ENCODE data around the gene CACNA1F.

Gene CACNA1F

GRCh38 chrX:49230500-49231232 lies 2.5 kb downstream of the CACNA1F start:
- peak; percentile 11 for DNase-seq (ENCODE audit: low read depth, low spot score)

- no peak for DNase-seq (ENCODE audit: low read depth, low spot score)
These were observed 5.0 kb downstream of the CACNA1F start for GRCh38 chrX:49228185-49228584.

- DNase-seq (ENCODE audit: low read depth, low spot score) = no peak
These were observed 5.4 kb downstream of the CACNA1F start for GRCh38 chrX:49227726-49228125.

DNA sequence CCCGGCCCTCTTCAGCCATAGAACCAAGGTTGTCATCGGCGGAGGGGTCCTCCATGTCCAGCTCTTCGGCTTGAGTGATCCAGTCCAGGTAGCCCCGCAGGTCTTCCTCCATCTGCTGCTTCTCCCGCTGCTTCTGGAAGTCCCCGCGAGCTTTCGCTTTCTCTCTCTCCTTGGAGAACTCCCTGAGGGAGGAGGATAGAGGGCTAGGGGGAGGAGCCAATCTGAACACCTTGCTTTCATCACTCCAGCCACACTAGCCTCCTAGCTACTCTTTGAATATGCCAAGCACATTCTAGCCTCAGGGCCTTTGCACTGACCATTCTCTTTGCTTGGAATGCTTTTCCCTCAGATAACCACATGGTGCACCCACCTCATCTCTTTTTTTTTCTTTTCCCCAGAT lies 6.2 kb downstream of the CACNA1F start:
- no peak for DNase-seq (ENCODE audit: low read depth, low spot score)

GRCh38 chrX:49225858-49226257 lies 7.3 kb downstream of the CACNA1F start:
- no peak for DNase-seq (ENCODE audit: low read depth, low spot score)

DNA sequence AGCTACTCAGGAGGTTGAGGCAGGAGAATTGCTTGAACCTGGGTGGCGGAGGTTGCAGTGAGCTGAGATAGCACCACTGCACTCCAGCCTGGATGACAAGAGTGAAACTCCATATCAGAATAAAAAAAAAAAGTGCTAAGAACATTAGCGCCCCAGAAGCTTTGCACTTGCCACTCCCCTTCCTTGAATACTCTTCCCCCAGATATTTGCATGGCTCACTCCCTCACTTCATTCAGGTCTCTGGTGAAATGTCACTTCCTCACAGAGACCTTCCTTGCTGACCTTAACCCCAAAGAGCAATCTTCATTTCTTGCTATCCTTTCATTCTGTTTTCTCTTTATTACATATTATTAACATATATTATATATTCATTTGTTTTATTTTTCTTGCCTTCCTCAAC lies 11.3 kb downstream of the CACNA1F start:
- DNase-seq (ENCODE audit: low read depth, low spot score) = no peak

DNA sequence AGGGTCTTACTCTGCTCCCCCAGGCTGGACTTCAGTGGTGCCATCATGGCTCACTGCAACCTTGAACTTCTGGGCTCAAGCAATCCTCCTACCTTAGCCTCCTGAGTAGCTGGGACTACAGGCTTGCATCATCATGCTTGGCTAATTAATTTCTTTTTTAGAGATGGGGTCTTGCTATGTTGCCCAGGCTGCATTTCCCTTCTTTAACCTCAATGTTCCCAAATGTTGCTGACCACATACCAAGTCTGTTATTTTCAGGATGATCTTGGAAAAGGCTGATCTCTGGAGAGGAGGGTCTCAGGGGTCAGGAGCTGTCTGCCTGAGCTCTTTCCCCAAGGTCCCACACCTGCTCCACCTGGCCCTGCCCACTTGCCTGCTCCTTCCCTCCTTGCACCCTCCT lies 13.0 kb downstream of the CACNA1F start:
- DNase-seq (ENCODE audit: low read depth, low spot score) = no peak

GRCh38 chrX:49214996-49215526 lies 18.1 kb downstream of the CACNA1F start:
- DNase-seq (ENCODE audit: low read depth, low spot score) = no peak

GRCh38 chrX:49214416-49214815 lies 18.7 kb downstream of the CACNA1F start:
- DNase-seq (ENCODE audit: low read depth, low spot score) = no peak

DNA sequence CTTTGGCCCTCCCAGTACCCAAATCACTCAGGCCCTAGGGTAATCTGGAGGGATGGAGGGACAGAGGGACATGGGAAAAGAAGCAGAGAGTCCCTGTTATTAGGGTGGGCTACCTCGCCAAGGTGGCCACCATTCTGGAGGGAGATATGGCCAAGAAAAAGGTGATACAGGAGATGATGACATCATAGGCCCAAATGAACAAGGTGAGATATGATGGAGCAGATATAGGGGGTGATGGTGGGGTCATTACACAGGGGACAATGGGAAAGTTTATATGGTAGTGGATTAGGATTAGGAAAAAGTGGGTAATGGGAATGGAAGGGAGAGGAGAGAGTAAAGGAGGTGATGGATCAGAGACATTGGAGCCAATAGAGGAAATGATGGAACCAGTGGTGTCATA lies 20.3 kb downstream of the CACNA1F start:
- DNase-seq (ENCODE audit: low read depth, low spot score) = no peak

- no peak for DNase-seq (ENCODE audit: low read depth, low spot score)
These were observed 20.9 kb downstream of the CACNA1F start for GRCh38 chrX:49212209-49212608.

DNA sequence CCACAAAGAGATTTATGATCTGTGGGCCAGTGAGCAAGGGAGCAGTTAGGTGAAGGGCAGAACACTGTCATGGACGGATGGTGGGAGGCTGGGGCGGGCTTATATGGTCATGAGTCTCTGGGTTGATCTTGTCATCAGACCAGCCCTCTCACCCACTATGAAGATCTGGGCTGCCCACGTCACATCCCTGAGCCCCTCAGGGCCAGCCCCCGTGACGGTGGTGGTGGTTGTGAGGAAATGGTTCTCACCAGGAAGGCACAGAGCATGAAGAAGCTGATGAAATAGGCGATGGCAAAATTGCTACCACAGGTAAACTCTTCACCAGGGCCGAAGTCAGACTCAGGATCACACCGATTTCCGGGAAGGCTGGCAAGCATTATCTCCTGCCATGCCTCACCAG lies 22.1 kb downstream of the CACNA1F start:
- no peak for DNase-seq (ENCODE audit: low read depth, low spot score)

GRCh38 chrX:49210406-49210805 lies 22.7 kb downstream of the CACNA1F start:
- DNase-seq (ENCODE audit: low read depth, low spot score) = no peak

DNA sequence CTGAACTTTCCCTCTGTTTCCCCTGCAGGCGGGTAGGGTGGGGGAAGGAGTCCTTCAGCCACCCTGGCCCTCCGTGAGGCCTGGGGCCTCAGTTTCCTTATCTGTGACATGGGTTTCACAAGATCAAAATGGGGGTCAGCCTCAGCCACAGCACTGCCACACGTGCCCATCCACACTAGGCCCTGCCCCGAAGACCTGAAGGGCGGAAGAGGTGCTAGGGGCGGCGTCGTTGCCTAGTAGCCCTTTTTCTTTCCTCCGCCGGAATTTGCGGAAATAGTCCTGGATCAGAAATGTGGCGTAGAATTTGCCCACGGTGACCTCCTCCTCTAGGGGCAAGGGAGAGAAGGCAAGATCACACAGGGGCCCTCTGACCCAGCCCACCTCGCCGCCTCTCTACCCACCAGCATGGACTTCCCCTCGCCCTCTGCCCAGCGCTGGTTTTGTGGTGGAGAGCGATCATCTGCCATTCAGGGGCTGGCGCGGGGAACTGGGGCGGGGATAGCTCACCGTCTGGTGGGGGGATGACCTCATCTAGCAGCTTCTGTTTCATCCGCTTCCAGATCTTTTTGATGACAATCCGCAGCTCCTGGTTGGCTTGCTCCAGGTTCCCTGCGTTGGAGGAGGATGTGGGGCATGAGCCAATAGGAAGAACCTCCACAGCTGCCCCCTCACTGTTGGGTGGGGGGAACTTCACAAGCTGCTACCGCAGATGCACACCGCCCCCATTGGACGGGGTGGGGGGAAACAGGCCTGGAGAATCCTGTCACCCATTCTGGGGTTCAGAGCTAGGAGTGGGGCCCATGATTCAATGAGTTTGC lies 23.5 kb downstream of the CACNA1F start:
- DNase-seq (ENCODE audit: low read depth, low spot score) = no peak

DNA sequence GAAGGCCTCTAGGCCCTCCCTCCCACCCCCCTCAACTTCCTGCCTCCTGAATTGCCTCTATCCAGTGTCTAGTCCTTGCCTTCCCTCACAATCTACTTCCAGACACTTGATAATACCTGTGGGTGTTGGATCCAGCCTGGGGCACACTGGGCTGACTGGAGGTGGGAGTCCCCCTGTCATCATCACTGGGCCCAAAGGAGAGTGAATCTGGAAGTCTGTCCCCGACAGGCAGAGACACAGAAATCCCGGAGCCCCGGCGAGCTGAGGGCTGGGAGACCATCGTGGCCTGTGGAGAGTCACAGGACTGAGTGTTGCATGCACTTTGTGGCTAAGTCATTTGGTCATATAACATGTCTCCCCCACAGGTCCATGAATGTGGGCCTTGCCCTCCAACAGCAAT lies 24.7 kb downstream of the CACNA1F start:
- DNase-seq (ENCODE audit: low read depth, low spot score) = no peak

DNA sequence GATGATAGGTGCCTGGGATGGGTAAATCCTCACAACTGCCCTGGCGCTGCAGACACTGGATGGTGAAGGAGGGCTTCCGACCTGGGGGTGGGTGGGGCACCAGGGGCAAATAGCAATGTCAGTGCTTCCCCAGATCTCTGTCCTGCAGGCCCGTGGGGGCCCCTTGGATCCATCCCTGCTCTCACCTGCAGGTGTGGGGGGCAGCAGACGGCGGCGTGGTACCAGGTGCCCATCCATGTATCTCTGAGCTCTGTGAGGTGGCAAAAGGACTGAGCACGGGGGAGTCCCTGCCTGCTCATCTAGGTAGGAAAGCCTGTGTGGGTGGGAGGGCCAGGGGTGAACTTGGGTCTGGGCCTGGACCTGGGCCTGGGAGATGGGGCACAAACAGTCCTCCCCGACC lies 26.6 kb downstream of the CACNA1F start:
- no peak for DNase-seq (ENCODE audit: low read depth, low spot score)

DNA sequence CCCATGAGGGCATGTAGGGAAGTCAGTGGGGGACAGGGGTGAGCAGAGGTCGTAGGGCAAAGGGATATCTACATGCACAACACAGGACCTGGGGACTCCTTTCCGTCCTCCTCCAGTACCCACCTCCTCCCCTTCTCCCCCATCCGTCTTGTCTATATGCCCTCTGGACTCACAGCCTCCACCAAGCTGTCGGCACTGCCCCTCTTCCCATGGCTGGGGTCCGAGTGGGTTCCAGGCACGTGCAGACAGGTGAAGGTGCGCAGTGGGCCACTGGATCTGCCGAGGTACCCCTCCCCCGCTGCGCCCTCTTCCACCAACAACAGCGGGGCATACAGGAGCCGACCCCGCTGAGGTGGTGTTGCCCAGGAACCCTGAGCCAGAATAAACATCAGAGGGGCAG lies 27.7 kb downstream of the CACNA1F start:
- DNase-seq (ENCODE audit: low read depth, low spot score) = no peak

DNA sequence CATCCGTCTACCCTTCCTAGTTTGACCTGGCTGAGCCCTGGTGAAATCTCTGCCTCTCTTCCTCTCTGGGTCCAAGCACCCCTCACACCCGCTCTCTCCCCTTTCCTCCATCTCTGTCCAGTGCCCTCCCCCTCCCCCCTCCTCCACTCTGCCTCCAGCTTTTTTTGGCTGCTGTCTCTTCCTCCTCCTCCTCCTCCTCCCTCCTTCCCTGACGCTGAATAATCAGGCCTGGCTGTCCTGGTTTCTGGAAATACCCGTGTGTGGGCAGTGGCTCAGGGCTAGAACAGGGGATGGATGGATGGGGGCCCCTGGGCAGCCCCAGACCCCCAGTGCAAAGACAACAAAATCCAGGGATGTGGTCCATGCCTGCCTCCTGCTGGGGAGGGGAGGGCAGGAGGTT lies 28.4 kb downstream of the CACNA1F start:
- DNase-seq (ENCODE audit: low read depth, low spot score) = no peak

GRCh38 chrX:49204017-49204416 lies 29.1 kb downstream of the CACNA1F start:
- DNase-seq (ENCODE audit: low read depth, low spot score) = no peak

DNA sequence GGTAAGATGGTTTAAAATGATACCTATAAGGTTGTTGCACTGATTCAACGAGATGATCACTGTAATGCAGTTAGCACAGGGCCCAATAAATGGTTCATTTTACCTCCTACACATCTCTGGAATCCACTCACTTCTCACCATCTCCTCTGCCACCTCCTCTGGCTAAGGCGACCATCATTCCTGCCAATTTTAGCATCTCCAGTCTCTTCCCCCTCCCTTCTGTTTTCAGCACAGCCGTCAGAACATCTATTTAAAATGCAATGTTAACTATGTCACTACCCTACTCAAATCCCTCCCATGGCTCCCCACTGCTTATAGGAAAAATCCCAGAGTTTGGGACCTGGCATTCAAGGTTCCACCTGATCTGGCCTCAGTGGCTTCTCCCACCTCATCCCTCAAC lies 29.6 kb downstream of the CACNA1F start:
- no peak for DNase-seq (ENCODE audit: low read depth, low spot score)

GRCh38 chrX:49202022-49202421 lies 31.1 kb downstream of the CACNA1F start:
- no peak for DNase-seq (ENCODE audit: low read depth, low spot score)

- peak; percentile 67 for DNase-seq (ENCODE audit: low read depth, low spot score)
These were observed 33.0 kb downstream of the CACNA1F start, which contains the start of gene SYP for GRCh38 chrX:49199906-49200771. TSS of gene SYP (minus strand) at chrX:49200193. CDS start at chrX:49200186, 7 bp downstream.
